Cardiac atrium fibroblast (primary cell): ENCODE results near the gene SLBP. TPM values are rescaled to one million over a fixed set of nuclear protein-coding genes. Genes with fewer than 3 reads are reported as not detected.

Experiments
- total RNA-seq: library from RNA; depleted of rRNA; stranded (reverse); fragments of >200 nt; gene quantifications from 2 replicates; pipeline ENCODE4 v1.2.3, GENCODE V29; 2015

Gene SLBP
- total RNA-seq = 64.2 and 72.0 TPM in 2 replicates

GRCh38 chr4:1712216-1713002 lies at the start of gene SLBP:
TSS of gene SLBP (minus strand) at chr4:1712319. CDS start at chr4:1712188, 131 bp downstream.

GRCh38 chr4:1721003-1721665 lies 9.0 kb upstream of the SLBP start, which contains the start of the genes TACC3 and TMEM129:
TSS of gene TACC3 (plus strand) at chr4:1721521. CDS start at chr4:1723422, 1,901 bp downstream.
TSS of gene TMEM129 (minus strand) at chr4:1721323. CDS start at chr4:1720837, 486 bp downstream.

GRCh38 chr4:1683736-1684505 lies 28.2 kb downstream of the SLBP start, which contains the start of gene FAM53A:
TSS of gene FAM53A (minus strand) at chr4:1684313. CDS start at chr4:1668741, 15,572 bp downstream.

Other genes with a start within 250 kb of the SLBP start
- 2.0 and 16.4 TPM in 2 replicates for gene FAM53A, start 28.0 kb downstream of the SLBP start, total RNA-seq
- 38.6 and 48.6 TPM in 2 replicates for gene TMEM129, start 9.0 kb upstream of the SLBP start, total RNA-seq
- gene TACC3, start 9.2 kb upstream of the SLBP start, total RNA-seq = 11.0 and 12.5 TPM in 2 replicates
- 1.8 and 3.4 TPM in 2 replicates for gene FGFR3, start 81.0 kb upstream of the SLBP start, total RNA-seq
- 34.3 and 44.6 TPM in 2 replicates for gene LETM1, start 143.8 kb upstream of the SLBP start, total RNA-seq
- gene NSD2, start 159.1 kb upstream of the SLBP start, total RNA-seq = 15.2 and 21.9 TPM in 2 replicates